HCT116 (cell line): ENCODE measurements around the gene ZNF521.

Source experiments
- ATF3 ChIP-seq: IDR thresholded peaks from 2 replicates; pipeline ENCODE4 v1.6.1; 2012
- CEBPB ChIP-seq: IDR thresholded peaks from 2 replicates; pipeline ENCODE4 v1.6.1; 2012; ENCODE audit warnings: low read depth
- CTCF ChIP-seq, 3 experiments: fragments of 200-600 bp in 1 of 3; sonication (generic) in 1 of 3; IDR thresholded peaks in 2 of 3; conservative IDR thresholded peaks in 1 of 3; 2 replicates each; pipeline ENCODE4 v1.5.1; 2012 to 2017; ENCODE audit warnings: low read depth in 2 of 3, low read length in 2 of 3, antibody characterized with exemption in 1 of 3, borderline replicate concordance in 1 of 3, control low read depth in 1 of 3, mild to moderate bottlenecking in 1 of 3, mixed read lengths in 1 of 3, mixed run types in 1 of 3, moderate library complexity in 1 of 3; ENCODE audit not compliant: insufficient read depth in 1 of 3
- EZH2 ChIP-seq: fragments of 200-600 bp; sonication (generic); IDR thresholded peaks from 2 replicates; pipeline ENCODE4 v1.6.1; 2017; ENCODE audit warnings: antibody characterized with exemption, mixed run types
- FOSL1 ChIP-seq: IDR thresholded peaks from 2 replicates; pipeline ENCODE4 v1.6.1; 2012; ENCODE audit warnings: low read depth
- JUND ChIP-seq: IDR thresholded peaks from 2 replicates; pipeline ENCODE4 v1.6.1; 2012
- POLR2A ChIP-seq: IDR thresholded peaks from 2 replicates; pipeline ENCODE4 v1.7.0; 2011; ENCODE audit warnings: borderline replicate concordance; ENCODE audit not compliant: insufficient read depth, insufficient read length; ENCODE audit errors: extremely low read depth
- POLR2AphosphoS5 ChIP-seq: IDR thresholded peaks from 2 replicates; pipeline ENCODE4 v1.6.1; 2011; ENCODE audit warnings: mild to moderate bottlenecking, low read depth, low read length, moderate library complexity
- RAD21 ChIP-seq: IDR thresholded peaks from 2 replicates; pipeline ENCODE4 v1.6.1; 2012; ENCODE audit warnings: low read depth, mild to moderate bottlenecking
- REST ChIP-seq: IDR thresholded peaks from 2 replicates; pipeline ENCODE4 v1.6.1; 2012; ENCODE audit warnings: low read depth
- SIN3A ChIP-seq: IDR thresholded peaks from 2 replicates; pipeline ENCODE4 v1.6.1; 2012; ENCODE audit warnings: low read depth
- SRF ChIP-seq: IDR thresholded peaks from 2 replicates; pipeline ENCODE4 v1.6.1; 2012; ENCODE audit warnings: low read depth
- ZBTB33 ChIP-seq: IDR thresholded peaks from 2 replicates; pipeline ENCODE4 v1.6.1; 2011; ENCODE audit warnings: mild to moderate bottlenecking, low read length, moderate library complexity; ENCODE audit not compliant: insufficient replicate concordance; ENCODE audit errors: extremely low read depth
- TF ChIP-seq, protein P1 (sequence below): IDR thresholded peaks from 2 replicates; pipeline ENCODE4 v1.6.1; 2012

DNA sequence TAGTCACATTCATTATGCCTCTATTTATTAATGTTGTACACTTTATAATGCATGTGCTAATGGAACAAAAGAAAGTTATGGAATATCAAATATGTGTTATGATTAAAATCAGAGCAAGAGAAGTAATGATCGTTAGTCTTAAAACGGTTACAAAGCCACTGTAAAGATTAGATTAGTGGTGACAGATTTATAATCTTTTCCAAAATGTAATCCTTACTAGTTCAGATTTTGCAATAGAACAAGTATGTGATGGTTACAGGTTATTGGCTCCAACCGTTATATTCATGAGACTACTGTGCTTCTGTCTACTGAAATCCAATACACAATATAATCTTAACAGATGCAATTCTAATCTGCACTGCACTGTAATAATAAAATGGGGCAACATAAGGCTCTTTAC is 180.6 kb downstream of the ZNF521 start:
- TF ChIP-seq, protein P1, sequence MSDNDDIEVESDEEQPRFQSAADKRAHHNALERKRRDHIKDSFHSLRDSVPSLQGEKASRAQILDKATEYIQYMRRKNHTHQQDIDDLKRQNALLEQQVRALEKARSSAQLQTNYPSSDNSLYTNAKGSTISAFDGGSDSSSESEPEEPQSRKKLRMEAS: no peak
- TF ChIP-seq CTCF (IDR thresholded peaks at IDR 0.05 in 2 of 3, conservative IDR thresholded peaks at IDR 0.05 in 1 of 3; ENCODE audit: borderline replicate concordance in 1 of 3, insufficient read depth in 1 of 3, low read depth in 2 of 3, low read length in 2 of 3) (no peak), ZBTB33 (no peak), POLR2AphosphoS5 (no peak), RAD21 (no peak), EZH2 (no peak), SRF (no peak), POLR2A (no peak), FOSL1 (no peak), ATF3 (no peak), SIN3A (no peak), REST (no peak), JUND (no peak), CEBPB (no peak)
